Inflammatory macrophage treated with lipopolysaccharide for 1 hour (primary cell): ENCODE data around the gene DGKD.
A peak's percentile ranks its signal among the peaks of the same experiment; 100 is the strongest.
"Not testable (repeated sequence)": the region's sequence is repeated elsewhere in the genome, so short reads cannot be mapped to it uniquely, and the experiment has no call there.

Source experiments
- DNase-seq, 2 donors: peaks; one replicate each; pipeline ENCODE4 v3.0.0-alpha.2; 2020 to 2022

Gene DGKD

DNA sequence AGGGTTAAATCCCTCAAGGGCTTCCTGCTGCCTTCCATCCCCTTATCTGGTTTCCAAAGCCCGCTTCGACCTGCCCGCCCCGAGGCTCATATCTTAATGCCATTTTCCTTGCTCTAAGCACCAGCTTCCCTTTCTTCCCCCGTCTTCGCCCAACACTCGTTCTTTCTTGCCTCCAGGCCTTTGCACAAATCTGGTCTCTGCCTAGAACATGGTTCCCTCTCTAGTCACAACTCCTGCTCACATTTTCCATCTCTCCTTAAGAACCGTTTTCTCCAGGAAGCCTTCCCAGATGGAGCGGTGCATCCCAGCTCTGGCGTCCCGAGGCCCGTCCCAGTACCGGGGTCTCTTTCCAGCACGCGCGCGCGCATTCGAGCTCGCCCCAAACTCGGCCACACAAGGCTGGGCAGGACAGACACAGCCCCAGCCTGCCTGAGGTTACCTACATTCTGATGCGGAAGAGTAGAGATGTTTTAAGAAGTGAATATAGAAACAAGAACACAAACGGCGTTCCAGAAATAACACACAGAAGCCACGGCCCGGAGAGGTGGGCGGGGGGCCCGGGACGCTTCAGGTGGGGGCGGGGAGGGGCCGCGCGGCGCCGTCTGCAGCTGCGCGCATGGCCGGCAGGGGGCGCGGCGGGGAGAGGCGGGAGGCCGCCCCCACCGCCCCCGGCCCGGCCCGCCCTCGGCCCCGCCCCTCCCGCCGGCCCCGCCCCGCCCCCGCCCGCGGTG lies at the start of gene DGKD:
Gene DGKD, plus strand, starts transcription at position 726 of the 731 bp plus-strand sequence. CDS start 25 bp downstream, outside the sequence.
- peak; percentile 22 to 72 for DNase-seq

DNA sequence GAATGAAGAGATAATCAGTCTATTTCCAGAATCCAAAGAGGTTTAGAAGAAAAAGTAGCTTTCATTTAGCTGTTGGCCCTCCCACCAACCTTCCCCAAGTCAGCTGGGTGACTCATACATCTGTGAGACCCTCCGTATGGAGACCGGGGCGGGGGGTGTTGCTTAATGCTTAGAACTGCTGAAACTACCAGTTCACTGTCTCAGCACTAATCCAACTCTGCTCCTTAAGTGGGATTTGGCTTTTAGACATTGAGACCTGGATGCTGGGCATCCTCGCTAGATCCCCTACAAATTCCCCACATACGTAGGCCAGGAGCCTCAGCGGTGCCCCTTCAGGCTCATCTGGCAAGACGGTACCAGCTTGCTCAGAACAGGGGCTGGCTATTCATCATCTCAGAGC lies 46.7 kb upstream of the DGKD start, which contains the start of gene SAG:
Gene SAG, plus strand, starts transcription at position 252 of the 400 bp plus-strand sequence. CDS start 1,374 bp downstream, outside the sequence.
- DNase-seq = no peak

- DNase-seq = no peak
These were observed 42.9 kb upstream of the DGKD start for GRCh38 chr2:233311241-233311926.

GRCh38 chr2:233312874-233313273 lies 41.4 kb upstream of the DGKD start:
- DNase-seq = no peak

DNA sequence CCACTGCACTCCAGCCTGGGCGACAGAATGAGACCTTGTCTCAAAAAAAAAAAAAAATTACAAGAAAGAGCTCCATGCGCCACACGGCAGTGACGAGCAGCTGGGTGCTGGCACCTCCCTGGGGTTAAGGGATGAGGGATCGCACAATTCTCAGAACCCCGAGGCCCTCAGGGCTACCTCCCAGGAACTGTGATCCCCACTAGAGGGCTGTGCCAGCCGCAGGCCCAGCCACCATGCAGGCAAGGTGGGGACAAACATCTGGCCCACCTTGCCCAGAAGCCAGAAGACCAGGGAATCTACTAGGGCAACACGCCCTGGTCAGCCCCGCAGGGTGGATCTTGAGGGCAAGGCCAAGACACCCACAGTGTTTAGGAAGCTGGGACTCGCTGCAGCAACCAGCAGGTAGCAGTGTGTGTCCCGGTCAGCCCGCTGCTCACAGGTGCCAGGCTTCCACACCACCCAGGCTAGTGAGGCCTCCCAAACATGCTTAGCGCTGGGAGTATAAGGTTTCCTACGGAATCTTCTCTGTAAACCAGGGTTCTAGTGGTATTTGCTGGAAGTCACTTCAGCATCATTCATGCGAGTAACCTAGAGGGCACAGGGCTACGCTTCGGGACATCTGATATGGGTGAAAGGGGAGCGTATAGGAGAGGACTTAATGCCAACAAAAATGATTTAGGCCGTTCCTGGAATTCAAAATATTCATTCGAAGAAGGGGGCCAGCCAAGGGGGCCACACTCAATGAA lies 39.9 kb upstream of the DGKD start:
- DNase-seq = no peak

- DNase-seq = no peak
These were observed 36.9 kb upstream of the DGKD start for GRCh38 chr2:233317196-233317943.

GRCh38 chr2:233319256-233319655 lies 35.0 kb upstream of the DGKD start:
- no peak for DNase-seq

- no peak for DNase-seq
These were observed 33.8 kb upstream of the DGKD start for GRCh38 chr2:233320470-233320869.

- no peak for DNase-seq
These were observed 33.1 kb upstream of the DGKD start for GRCh38 chr2:233321166-233321565.

- no peak for DNase-seq
These were observed 30.4 kb upstream of the DGKD start for GRCh38 chr2:233323851-233324250.

- DNase-seq = no peak
These were observed 29.0 kb upstream of the DGKD start for GRCh38 chr2:233325256-233325655.

GRCh38 chr2:233325814-233326213 lies 28.5 kb upstream of the DGKD start:
- no peak for DNase-seq

GRCh38 chr2:233326500-233326899 lies 27.8 kb upstream of the DGKD start:
- no peak for DNase-seq

- no peak for DNase-seq
These were observed 25.4 kb upstream of the DGKD start for GRCh38 chr2:233328922-233329321.

GRCh38 chr2:233329489-233330135 lies 24.7 kb upstream of the DGKD start:
- no peak for DNase-seq

GRCh38 chr2:233331536-233331935 lies 22.8 kb upstream of the DGKD start:
- DNase-seq = peak; percentile 89 to 93

GRCh38 chr2:233332125-233332524 lies 22.2 kb upstream of the DGKD start:
- DNase-seq = no peak

GRCh38 chr2:233334915-233335314 lies 19.4 kb upstream of the DGKD start:
- DNase-seq = no peak

GRCh38 chr2:233336091-233336490 lies 18.2 kb upstream of the DGKD start:
- not testable (repeated sequence) for DNase-seq

DNA sequence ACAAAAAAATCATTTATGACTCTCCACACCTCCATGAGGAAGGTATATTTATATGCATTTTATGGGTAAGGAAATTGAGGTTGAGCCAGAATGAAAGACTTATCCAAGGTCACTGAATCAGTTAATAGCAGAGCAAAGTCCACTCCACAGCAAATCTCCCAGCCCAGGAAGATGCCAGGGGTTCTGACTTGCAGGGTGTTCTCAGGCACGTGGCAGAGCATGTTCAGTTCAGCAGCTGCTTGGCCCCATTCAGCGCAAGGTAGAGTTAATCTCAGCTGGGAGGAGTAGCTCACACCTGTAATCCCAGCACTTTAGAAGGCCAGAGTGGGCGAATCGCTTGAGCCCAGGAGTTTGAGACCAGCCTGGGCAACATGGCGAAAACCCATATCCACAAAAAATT lies 17.8 kb upstream of the DGKD start:
- DNase-seq = no peak

- no peak for DNase-seq
These were observed 16.2 kb upstream of the DGKD start for GRCh38 chr2:233338046-233338445.

DNA sequence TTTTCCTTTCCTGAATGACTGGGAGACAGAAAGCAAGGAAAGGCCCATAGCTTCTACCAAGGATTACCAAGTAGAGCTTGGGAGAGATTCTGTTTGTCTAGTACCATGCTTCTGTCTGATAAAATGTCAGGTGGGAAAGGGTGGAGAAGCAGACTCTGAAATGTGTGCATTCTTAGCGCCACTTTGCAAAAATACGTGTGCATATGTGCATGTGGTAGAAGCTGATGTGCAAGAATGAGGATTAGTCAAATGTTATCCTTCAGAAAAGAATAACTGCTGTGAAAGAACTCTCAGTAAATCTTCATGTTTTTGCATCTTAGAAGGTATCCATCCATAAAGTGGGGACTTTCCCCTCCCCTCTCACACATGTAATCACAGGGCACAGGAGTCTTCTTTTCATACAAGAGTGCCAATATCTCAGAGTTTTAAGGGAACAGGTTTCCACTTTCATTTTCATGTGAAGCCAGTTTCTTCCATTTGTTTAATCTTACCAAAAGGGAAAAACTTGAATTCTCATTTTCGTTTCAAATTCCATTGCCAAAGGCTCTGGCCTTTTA lies 15.4 kb upstream of the DGKD start:
- no peak for DNase-seq
